OCI-LY3 (cell line): Measurements from ENCODE around the gene REST.
"Not testable (repeated sequence)": the region's sequence is repeated elsewhere in the genome, so short reads cannot be mapped to it uniquely, and the experiment has no call there.

Experiments used
- H2AFZ ChIP-seq: fragments of 200-600, 300-600 bp; shearing (Covaris generic); 2 replicates; pipeline ENCODE4 v1.6.0; 2014; ENCODE audit warnings: antibody characterized with exemption, low read depth, low read length
- H3K27ac ChIP-seq: fragments of 200-600, 300-600 bp; sonication (generic); 2 replicates; pipeline ENCODE4 v1.5.1; 2014; ENCODE audit warnings: mild to moderate bottlenecking, low read length, moderate library complexity, mixed read lengths
- H3K27me3 ChIP-seq: fragments of 200-600, 300-600 bp; sonication (generic); 2 replicates; pipeline ENCODE4 v1.6.1; 2014; ENCODE audit warnings: low read depth, low read length, mixed read lengths
- H3K36me3 ChIP-seq: fragments of 200-600, 300-600 bp; sonication (generic); replicated peaks from 2 replicates; pipeline ENCODE3; 2014; ENCODE audit warnings: low read depth, low read length, mixed read lengths
- H3K4me1 ChIP-seq: fragments of 300-600, 200-600 bp; sonication (generic); 2 replicates; pipeline ENCODE4 v1.6.1; 2014; ENCODE audit warnings: low read length, mixed read lengths
- H3K4me2 ChIP-seq: fragments of 200-600, 300-600 bp; sonication (generic); 2 replicates; pipeline ENCODE4 v1.6.1; 2014; ENCODE audit warnings: low read length, mixed read lengths
- H3K4me3 ChIP-seq: fragments of 300-600, 200-600 bp; sonication (generic); 2 replicates; pipeline ENCODE4 v1.5.1; 2014; ENCODE audit warnings: antibody characterized with exemption, mild to moderate bottlenecking, low read length, moderate library complexity
- H3K79me2 ChIP-seq: fragments of 300-600, 200-600 bp; shearing (Covaris generic); 2 replicates; pipeline ENCODE4 v1.6.1; 2014; ENCODE audit warnings: mild to moderate bottlenecking, low read length, mixed read lengths
- H3K9ac ChIP-seq: fragments of 300-600, 200-600 bp; shearing (Covaris generic); 2 replicates; pipeline ENCODE4 v1.6.0; 2014; ENCODE audit warnings: mild to moderate bottlenecking, low read length, moderate library complexity
- H3K9me3 ChIP-seq: fragments of 200-600, 300-600 bp; shearing (Covaris generic); 2 replicates; pipeline ENCODE4 v1.6.1; 2014; ENCODE audit warnings: low read length, mixed read lengths; ENCODE audit not compliant: insufficient read depth
- H4K20me1 ChIP-seq: fragments of 200-600, 300-600 bp; sonication (generic); 2 replicates; pipeline ENCODE4 v1.6.1; 2016; ENCODE audit warnings: low read length, mixed read lengths; ENCODE audit not compliant: insufficient read depth
- EZH2phosphoT487 ChIP-seq: fragments of 200-600 bp; shearing (Covaris generic); IDR thresholded peaks from 2 replicates; pipeline ENCODE4 v1.6.1; 2018; ENCODE audit warnings: antibody characterized with exemption, mixed run types, low read depth
- TF ChIP-seq, protein P1 (sequence below): fragments of 200-600, 300-600 bp; sonication (generic); IDR thresholded peaks from 2 replicates; pipeline ENCODE4 v1.5.1; 2014; ENCODE audit warnings: antibody characterized with exemption, low read length, low read depth

REST gene

DNA sequence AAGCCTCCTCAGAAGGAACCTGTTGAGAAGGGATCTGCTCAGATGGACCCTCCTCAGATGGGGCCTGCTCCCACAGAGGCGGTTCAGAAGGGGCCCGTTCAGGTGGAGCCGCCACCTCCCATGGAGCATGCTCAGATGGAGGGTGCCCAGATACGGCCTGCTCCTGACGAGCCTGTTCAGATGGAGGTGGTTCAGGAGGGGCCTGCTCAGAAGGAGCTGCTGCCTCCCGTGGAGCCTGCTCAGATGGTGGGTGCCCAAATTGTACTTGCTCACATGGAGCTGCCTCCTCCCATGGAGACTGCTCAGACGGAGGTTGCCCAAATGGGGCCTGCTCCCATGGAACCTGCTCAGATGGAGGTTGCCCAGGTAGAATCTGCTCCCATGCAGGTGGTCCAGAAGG, 22.9 kb downstream of the REST start:
- no peaks in the 10 kb centered on the region for H3K9me3 ChIP-seq
- H3K36me3 ChIP-seq: peaks cover 40% of the 10 kb centered on the region
- H3K27ac ChIP-seq: no peak overlapping the region
- no peak overlapping the region for H3K4me2 ChIP-seq
- peaks cover 13% of the 10 kb centered on the region for H3K4me1 ChIP-seq
- H3K4me3 ChIP-seq: no peak overlapping the region
- H2AFZ ChIP-seq: no peak overlapping the region
- H3K79me2 ChIP-seq: peaks cover 27% of the 10 kb centered on the region
- H3K9ac ChIP-seq: no peak overlapping the region
- TF ChIP-seq EZH2phosphoT487: no peak
- TF ChIP-seq, protein P1, sequence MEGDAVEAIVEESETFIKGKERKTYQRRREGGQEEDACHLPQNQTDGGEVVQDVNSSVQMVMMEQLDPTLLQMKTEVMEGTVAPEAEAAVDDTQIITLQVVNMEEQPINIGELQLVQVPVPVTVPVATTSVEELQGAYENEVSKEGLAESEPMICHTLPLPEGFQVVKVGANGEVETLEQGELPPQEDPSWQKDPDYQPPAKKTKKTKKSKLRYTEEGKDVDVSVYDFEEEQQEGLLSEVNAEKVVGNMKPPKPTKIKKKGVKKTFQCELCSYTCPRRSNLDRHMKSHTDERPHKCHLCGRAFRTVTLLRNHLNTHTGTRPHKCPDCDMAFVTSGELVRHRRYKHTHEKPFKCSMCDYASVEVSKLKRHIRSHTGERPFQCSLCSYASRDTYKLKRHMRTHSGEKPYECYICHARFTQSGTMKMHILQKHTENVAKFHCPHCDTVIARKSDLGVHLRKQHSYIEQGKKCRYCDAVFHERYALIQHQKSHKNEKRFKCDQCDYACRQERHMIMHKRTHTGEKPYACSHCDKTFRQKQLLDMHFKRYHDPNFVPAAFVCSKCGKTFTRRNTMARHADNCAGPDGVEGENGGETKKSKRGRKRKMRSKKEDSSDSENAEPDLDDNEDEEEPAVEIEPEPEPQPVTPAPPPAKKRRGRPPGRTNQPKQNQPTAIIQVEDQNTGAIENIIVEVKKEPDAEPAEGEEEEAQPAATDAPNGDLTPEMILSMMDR: no peak
- H4K20me1 ChIP-seq: peaks cover 19% of the 10 kb centered on the region
- H3K27me3 ChIP-seq: no peaks in the 10 kb centered on the region

DNA sequence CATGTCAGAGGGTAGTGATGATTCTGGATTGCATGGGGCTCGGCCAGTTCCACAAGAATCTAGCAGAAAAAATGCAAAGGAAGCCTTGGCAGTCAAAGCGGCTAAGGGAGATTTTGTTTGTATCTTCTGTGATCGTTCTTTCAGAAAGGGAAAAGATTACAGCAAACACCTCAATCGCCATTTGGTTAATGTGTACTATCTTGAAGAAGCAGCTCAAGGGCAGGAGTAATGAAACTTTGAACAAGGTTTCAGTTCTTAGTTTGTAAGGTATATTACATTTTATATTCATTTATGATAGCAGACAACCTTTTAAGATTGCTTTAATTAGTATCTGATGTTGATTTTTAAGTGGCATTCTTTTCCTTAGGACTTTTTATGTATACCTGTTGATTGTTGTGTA, 24.2 kb downstream of the REST start:
- Histone ChIP-seq H3K4me2 (peak overlapping the region; percentile 45), H4K20me1 (peaks cover 19% of the 10 kb centered on the region), H3K79me2 (peaks cover 27% of the 10 kb centered on the region), H3K36me3 (peaks cover 40% of the 10 kb centered on the region), H3K4me1 (peaks cover 13% of the 10 kb centered on the region), H3K27ac (no peak overlapping the region), H3K9me3 (no peaks in the 10 kb centered on the region), H2AFZ (no peak overlapping the region), H3K9ac (no peak overlapping the region), H3K4me3 (no peak overlapping the region), H3K27me3 (no peaks in the 10 kb centered on the region)
- TF ChIP-seq, protein P1: no peak
- TF ChIP-seq EZH2phosphoT487: no peak

DNA sequence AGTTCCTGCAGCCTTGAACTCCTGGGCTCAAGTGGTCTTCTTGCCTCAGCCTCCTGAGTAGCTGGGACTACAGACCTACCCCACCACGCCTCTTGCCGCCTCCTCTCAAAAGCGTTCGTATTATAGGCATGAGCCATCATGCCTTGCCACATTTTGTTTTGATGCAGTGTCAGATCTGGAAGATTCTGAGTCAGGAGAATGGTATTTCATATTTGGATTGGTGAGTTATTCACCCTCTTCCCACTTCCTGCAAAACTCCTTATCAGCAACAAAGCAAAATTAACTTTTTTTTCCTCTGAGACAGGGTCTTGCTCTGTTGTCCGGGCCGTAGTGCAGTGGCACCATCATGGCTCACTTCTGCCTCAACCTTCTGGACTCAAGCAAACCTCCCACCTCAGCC, 29.6 kb downstream of the REST start:
- H4K20me1 ChIP-seq: peaks cover 5% of the 10 kb centered on the region
- no peak overlapping the region for H3K9ac ChIP-seq
- no peak overlapping the region for H3K4me3 ChIP-seq
- H3K4me2 ChIP-seq: no peak overlapping the region
- TF ChIP-seq, protein P1: no peak
- TF ChIP-seq EZH2phosphoT487: no peak
- H3K4me1 ChIP-seq: no peaks in the 10 kb centered on the region
- no peaks in the 10 kb centered on the region for H3K27me3 ChIP-seq
- H3K27ac ChIP-seq: no peak overlapping the region
- peaks cover 15% of the 10 kb centered on the region for H3K36me3 ChIP-seq
- H3K79me2 ChIP-seq: peaks cover 6% of the 10 kb centered on the region
- no peak overlapping the region for H2AFZ ChIP-seq
- H3K9me3 ChIP-seq: no peaks in the 10 kb centered on the region

DNA sequence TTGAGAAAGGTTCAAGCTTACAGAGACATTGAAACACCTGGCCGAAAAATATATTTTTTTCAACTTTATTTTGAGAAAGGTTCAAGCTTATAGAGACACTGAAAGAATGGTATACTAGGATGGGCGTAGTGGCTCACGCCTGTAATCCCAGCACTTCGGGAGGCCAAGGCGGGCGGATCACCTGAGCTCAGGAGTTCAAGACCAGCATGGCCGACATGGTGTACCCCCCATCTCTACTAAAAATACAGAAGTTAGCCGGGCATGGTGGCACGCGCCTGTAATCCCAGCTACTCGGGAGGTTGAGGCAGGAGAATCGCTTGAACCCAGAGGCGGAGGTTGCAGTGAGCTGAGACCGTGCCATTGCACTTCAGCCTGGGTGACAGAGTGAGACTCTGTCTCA, 32.1 kb downstream of the REST start:
- not testable (repeated sequence) for H3K9ac ChIP-seq, H3K9me3 ChIP-seq, H3K4me2 ChIP-seq, H3K27ac ChIP-seq, H4K20me1 ChIP-seq, H3K27me3 ChIP-seq, H3K4me1 ChIP-seq, H3K79me2 ChIP-seq, H2AFZ ChIP-seq, H3K36me3 ChIP-seq, H3K4me3 ChIP-seq

DNA sequence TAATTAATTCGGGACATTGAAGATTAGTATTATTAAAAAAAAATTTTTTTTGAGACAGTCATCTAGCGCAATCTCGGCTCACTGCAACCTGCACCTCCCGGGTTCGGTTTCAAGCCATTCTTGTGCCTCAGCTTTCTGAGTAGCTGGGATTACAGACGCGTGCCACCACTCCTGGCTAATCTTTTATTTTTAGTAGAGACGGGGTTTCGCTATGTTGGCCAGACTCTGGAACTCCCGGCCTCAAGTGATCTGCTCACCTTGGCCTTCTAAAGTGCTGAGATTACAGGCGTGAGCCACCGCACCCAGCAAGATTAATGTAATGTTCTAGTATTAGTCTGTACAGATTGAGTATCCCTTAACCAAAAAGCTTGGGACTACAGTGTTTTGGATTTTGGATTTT, 32.7 kb downstream of the REST start:
- TF ChIP-seq, protein P1: no peak
- no peak for TF ChIP-seq EZH2phosphoT487
- no peaks in the 10 kb centered on the region for H3K4me1 ChIP-seq
- H2AFZ ChIP-seq: no peak overlapping the region
- H3K27ac ChIP-seq: no peak overlapping the region
- H3K9ac ChIP-seq: no peak overlapping the region
- H3K4me2 ChIP-seq: no peak overlapping the region
- H3K36me3 ChIP-seq: peaks cover 10% of the 10 kb centered on the region
- no peaks in the 10 kb centered on the region; the same call in 1 of the 2 replicates for H4K20me1 ChIP-seq
- no peaks in the 10 kb centered on the region for H3K79me2 ChIP-seq
- H3K27me3 ChIP-seq: no peaks in the 10 kb centered on the region
- H3K9me3 ChIP-seq: no peaks in the 10 kb centered on the region
- H3K4me3 ChIP-seq: no peak overlapping the region
